ENCODE data around the gene RNF220.

The RNF220 gene

GRCh38 chr1:44524655-44525500, 119.8 kb downstream of the RNF220 start:
- no peak for DNase-seq

- DNase-seq: peak; percentile 7
Observed at GRCh38 chr1:44526295-44527073, 121.4 kb downstream of the RNF220 start.

- peak; percentile 62 for DNase-seq
Observed at GRCh38 chr1:44531785-44532566, 126.9 kb downstream of the RNF220 start.

GRCh38 chr1:44532567-44532944, 127.5 kb downstream of the RNF220 start:
- DNase-seq: no peak

GRCh38 chr1:44534771-44535170, 129.7 kb downstream of the RNF220 start:
- DNase-seq: no peak

- no peak for DNase-seq
Observed at GRCh38 chr1:44536357-44537209, 131.5 kb downstream of the RNF220 start.

- DNase-seq: no peak
Observed at GRCh38 chr1:44537538-44537937, 132.5 kb downstream of the RNF220 start.

GRCh38 chr1:44537956-44538355, 132.9 kb downstream of the RNF220 start:
- no peak for DNase-seq

GRCh38 chr1:44539991-44540730, 135.1 kb downstream of the RNF220 start:
- no peak for DNase-seq

GRCh38 chr1:44542420-44543063, 137.5 kb downstream of the RNF220 start:
- DNase-seq: no peak

GRCh38 chr1:44543064-44543744, 138.1 kb downstream of the RNF220 start:
- no peak for DNase-seq

- no peak for DNase-seq
Observed at GRCh38 chr1:44543786-44544185, 138.7 kb downstream of the RNF220 start.

- DNase-seq: no peak
Observed at GRCh38 chr1:44544960-44545359, 139.9 kb downstream of the RNF220 start.

GRCh38 chr1:44545961-44546360, 140.9 kb downstream of the RNF220 start:
- no peak for DNase-seq

- no peak for DNase-seq
Observed at GRCh38 chr1:44546403-44547053, 141.5 kb downstream of the RNF220 start.

GRCh38 chr1:44547361-44547760, 142.3 kb downstream of the RNF220 start:
- no peak for DNase-seq

- DNase-seq: no peak
Observed at GRCh38 chr1:44547837-44548236, 142.8 kb downstream of the RNF220 start.

GRCh38 chr1:44549510-44549909, 144.5 kb downstream of the RNF220 start:
- no peak for DNase-seq

- DNase-seq: no peak
Observed at GRCh38 chr1:44553127-44553758, 148.2 kb downstream of the RNF220 start.

Measured in EL (cell line).